ENCODE data around the gene RANGAP1. TPM values are rescaled to one million over a fixed set of nuclear protein-coding genes. Genes with fewer than 3 reads are reported as not detected.
"Not testable (repeated sequence)": the region's sequence is repeated elsewhere in the genome, so short reads cannot be mapped to it uniquely, and the experiment has no call there.

RANGAP1 gene
- total RNA-seq, 1 donor from 2014 or later = 65.0 TPM

- Histone ChIP-seq H3K36me3 (ENCODE audit: control insufficient read depth, insufficient read depth, low read length) (peaks cover 50% of the 10 kb centered on the region), H3K27me3 (ENCODE audit: control insufficient read depth, insufficient read depth, low read length) (no peaks in the 10 kb centered on the region), H3K4me3 (ENCODE audit: low read depth, low read length) (no peak overlapping the region)
- TF ChIP-seq CTCF (IDR thresholded peaks at IDR 0.05; ENCODE audit: insufficient read depth, low read length, severe bottlenecking) = no peak
- DNase-seq (ENCODE audit: low read depth) = no peak
- FAIRE-seq = no peak
Measured at GRCh38 chr22:41260871-41261270, 25.1 kb downstream of the RANGAP1 start.

GRCh38 chr22:41259756-41260155, 26.2 kb downstream of the RANGAP1 start:
- H3K36me3 ChIP-seq (ENCODE audit: control insufficient read depth, insufficient read depth, low read length) = peaks cover 48% of the 10 kb centered on the region
- FAIRE-seq; H3K27me3 ChIP-seq (ENCODE audit: control insufficient read depth, insufficient read depth, low read length); DNase-seq (ENCODE audit: low read depth); H3K4me3 ChIP-seq (ENCODE audit: low read depth, low read length): not testable (repeated sequence)

- no peak for FAIRE-seq
- H3K36me3 ChIP-seq (ENCODE audit: control insufficient read depth, insufficient read depth, low read length) = peaks cover 45% of the 10 kb centered on the region
Measured at GRCh38 chr22:41257696-41258095, 28.3 kb downstream of the RANGAP1 start.

GRCh38 chr22:41256254-41257253, 29.4 kb downstream of the RANGAP1 start:
- peak; percentile 91 for DNase-seq (ENCODE audit: low read depth)
- peak; percentile 51 for TF ChIP-seq CTCF (IDR thresholded peaks at IDR 0.05; ENCODE audit: insufficient read depth, low read length, severe bottlenecking)
- peak; percentile 79 for FAIRE-seq
- Histone ChIP-seq H3K4me3 (ENCODE audit: low read depth, low read length) (no peak overlapping the region), H3K27me3 (ENCODE audit: control insufficient read depth, insufficient read depth, low read length) (no peaks in the 10 kb centered on the region), H3K36me3 (ENCODE audit: control insufficient read depth, insufficient read depth, low read length) (peaks cover 47% of the 10 kb centered on the region)

More at GRCh38 chr22:41257696-41258095, 28.3 kb downstream of the RANGAP1 start:
- no peak for DNase-seq (ENCODE audit: low read depth)
- no peak for TF ChIP-seq CTCF (IDR thresholded peaks at IDR 0.05; ENCODE audit: insufficient read depth, low read length, severe bottlenecking)
- H3K27me3 ChIP-seq (ENCODE audit: control insufficient read depth, insufficient read depth, low read length) = no peaks in the 10 kb centered on the region
- H3K4me3 ChIP-seq (ENCODE audit: low read depth, low read length) = no peak overlapping the region

DNA sequence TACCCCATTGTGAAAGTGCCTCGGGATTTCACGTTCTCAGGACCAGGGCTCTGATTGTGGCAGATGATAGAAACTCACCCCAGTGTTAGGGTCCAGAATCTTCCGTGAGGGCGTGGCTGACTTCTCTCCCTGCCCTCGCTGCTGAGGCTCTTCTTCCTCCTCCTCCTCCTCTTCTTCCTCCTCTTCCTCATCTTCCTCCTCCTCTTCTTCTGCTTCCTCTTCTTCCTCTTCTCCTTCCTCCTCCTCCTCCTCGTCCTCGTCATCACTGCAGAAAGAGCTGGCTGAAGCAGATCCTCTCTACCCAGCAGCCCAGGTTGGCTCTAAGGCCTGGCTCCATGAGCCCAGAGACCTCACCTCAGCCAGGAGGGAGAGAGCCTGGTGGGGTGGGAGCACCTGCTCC, 31.8 kb downstream of the RANGAP1 start:
- TF ChIP-seq CTCF (IDR thresholded peaks at IDR 0.05; ENCODE audit: insufficient read depth, low read length, severe bottlenecking) = no peak
- Histone ChIP-seq H3K36me3 (ENCODE audit: control insufficient read depth, insufficient read depth, low read length) (peaks cover 57% of the 10 kb centered on the region), H3K4me3 (ENCODE audit: low read depth, low read length) (no peak overlapping the region), H3K27me3 (ENCODE audit: control insufficient read depth, insufficient read depth, low read length) (no peaks in the 10 kb centered on the region)
- DNase-seq (ENCODE audit: low read depth) = no peak
- no peak for FAIRE-seq

GRCh38 chr22:41252365-41252764, 33.6 kb downstream of the RANGAP1 start:
- no peak overlapping the region for H3K4me3 ChIP-seq (ENCODE audit: low read depth, low read length)
- FAIRE-seq (no peak), DNase-seq (ENCODE audit: low read depth) (no peak)
- H3K36me3 ChIP-seq (ENCODE audit: control insufficient read depth, insufficient read depth, low read length) = peaks cover 64% of the 10 kb centered on the region
- TF ChIP-seq CTCF (IDR thresholded peaks at IDR 0.05; ENCODE audit: insufficient read depth, low read length, severe bottlenecking) = no peak
- H3K27me3 ChIP-seq (ENCODE audit: control insufficient read depth, insufficient read depth, low read length) = no peaks in the 10 kb centered on the region
